Mammary epithelial cell (primary cell): ENCODE data around the gene IL18RAP.

Source experiments
- EZH2 ChIP-seq: IDR thresholded peaks from 2 replicates; pipeline ENCODE4 v1.6.1; 2012; ENCODE audit warnings: low read length, inconsistent platforms, borderline replicate concordance
- TF ChIP-seq, protein P1 (sequence below), 2 donors: IDR thresholded peaks in 1 of 2; conservative IDR thresholded peaks in 1 of 2; 2 replicates each; pipeline ENCODE4 v1.5.1; 2011 to 2012; ENCODE audit warnings: inconsistent platforms in 2 of 2, low read length in 2 of 2, mild to moderate bottlenecking in 2 of 2, control low read depth in 1 of 2, low read depth in 1 of 2; ENCODE audit not compliant: insufficient read depth in 1 of 2; ENCODE audit errors: extremely low read depth in 1 of 2

DNA sequence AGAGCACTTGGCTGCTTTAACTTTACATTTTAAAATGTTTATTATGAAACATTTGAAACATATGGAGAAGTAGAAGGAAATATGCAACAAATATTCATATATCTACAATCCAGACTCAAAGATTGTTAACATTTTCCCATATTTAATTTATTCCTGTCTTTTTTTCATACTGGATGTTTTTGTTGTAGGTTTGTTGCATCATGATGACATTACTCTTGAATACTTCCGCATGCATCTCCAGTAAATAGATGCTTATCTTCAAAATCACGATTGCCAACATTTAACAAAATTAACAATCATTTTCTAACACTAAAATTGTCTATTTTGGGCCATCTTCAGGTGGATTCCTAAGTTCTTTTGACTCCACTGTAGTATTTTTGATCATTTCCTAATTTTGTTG, 21.1 kb upstream of the IL18RAP start:
- no peak for TF ChIP-seq EZH2
- TF ChIP-seq, protein P1, sequence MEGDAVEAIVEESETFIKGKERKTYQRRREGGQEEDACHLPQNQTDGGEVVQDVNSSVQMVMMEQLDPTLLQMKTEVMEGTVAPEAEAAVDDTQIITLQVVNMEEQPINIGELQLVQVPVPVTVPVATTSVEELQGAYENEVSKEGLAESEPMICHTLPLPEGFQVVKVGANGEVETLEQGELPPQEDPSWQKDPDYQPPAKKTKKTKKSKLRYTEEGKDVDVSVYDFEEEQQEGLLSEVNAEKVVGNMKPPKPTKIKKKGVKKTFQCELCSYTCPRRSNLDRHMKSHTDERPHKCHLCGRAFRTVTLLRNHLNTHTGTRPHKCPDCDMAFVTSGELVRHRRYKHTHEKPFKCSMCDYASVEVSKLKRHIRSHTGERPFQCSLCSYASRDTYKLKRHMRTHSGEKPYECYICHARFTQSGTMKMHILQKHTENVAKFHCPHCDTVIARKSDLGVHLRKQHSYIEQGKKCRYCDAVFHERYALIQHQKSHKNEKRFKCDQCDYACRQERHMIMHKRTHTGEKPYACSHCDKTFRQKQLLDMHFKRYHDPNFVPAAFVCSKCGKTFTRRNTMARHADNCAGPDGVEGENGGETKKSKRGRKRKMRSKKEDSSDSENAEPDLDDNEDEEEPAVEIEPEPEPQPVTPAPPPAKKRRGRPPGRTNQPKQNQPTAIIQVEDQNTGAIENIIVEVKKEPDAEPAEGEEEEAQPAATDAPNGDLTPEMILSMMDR (conservative IDR thresholded peaks at IDR 0.05 in 1 of 2, IDR thresholded peaks at IDR 0.05 in 1 of 2; ENCODE audit: extremely low read depth in 1 of 2, insufficient read depth in 1 of 2, low read depth in 1 of 2, low read length in 2 of 2), result no peak
